Dendritic cell treated with granulocyte-macrophage colony-stimulating factor and Interleukin-4, amounts not matched to agents 40 ng/mL and 50 ng/mL, for 4 days (primary cell): ENCODE data around the gene OPTC.
"Not testable (repeated sequence)": the region's sequence is repeated elsewhere in the genome, so short reads cannot be mapped to it uniquely, and the experiment has no call there.

Experiments
- H3K27ac Mint-ChIP-seq: one replicate; pipeline ENCODE4 v1.8.0; 2022; ENCODE audit warnings: mild to moderate bottlenecking, mixed read lengths
- H3K27me3 Mint-ChIP-seq: one replicate; pipeline ENCODE4 v1.8.0; 2022; ENCODE audit warnings: mild to moderate bottlenecking, mixed read lengths
- H3K36me3 Mint-ChIP-seq: one replicate; pipeline ENCODE4 v1.8.0; 2022; ENCODE audit warnings: low read depth, mixed read lengths
- H3K4me1 Mint-ChIP-seq: one replicate; pipeline ENCODE4 v1.8.0; 2022; ENCODE audit warnings: low read depth, mixed read lengths
- H3K4me3 Mint-ChIP-seq: one replicate; pipeline ENCODE4 v1.8.0; 2022; ENCODE audit warnings: mild to moderate bottlenecking, moderate library complexity, mixed read lengths
- H3K9me3 Mint-ChIP-seq: one replicate; pipeline ENCODE4 v1.8.0; 2022; ENCODE audit warnings: mixed read lengths
- intact Hi-C: fragments of 100-400 bp; cut with micrococcal nuclease; formaldehyde crosslinking; loops from one replicate; pipeline ENCODE4 v1.15.0; 2022

The OPTC gene, protein sequence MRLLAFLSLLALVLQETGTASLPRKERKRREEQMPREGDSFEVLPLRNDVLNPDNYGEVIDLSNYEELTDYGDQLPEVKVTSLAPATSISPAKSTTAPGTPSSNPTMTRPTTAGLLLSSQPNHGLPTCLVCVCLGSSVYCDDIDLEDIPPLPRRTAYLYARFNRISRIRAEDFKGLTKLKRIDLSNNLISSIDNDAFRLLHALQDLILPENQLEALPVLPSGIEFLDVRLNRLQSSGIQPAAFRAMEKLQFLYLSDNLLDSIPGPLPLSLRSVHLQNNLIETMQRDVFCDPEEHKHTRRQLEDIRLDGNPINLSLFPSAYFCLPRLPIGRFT

DNA sequence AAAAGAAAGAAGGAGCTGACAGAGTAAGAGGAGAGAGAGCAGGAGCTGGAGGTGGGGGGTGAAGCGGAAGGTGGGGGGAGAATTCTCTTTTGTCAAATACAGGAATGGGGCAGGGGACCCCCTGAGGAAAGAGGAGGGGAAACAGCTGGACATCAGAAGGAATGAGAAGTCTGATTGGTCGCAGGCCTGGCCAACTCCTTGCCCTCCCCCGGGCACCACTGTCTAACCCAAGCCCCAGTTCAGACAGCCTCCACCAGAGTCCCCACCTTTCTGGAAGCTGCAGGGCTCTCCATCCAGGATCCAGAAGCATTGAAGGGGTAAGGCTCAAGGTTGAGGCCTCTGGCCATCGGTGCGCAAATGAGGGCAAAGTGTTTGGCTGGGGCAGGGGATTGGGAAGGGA lies at the start of gene OPTC:
OPTC (plus strand) TSS at position 253 of the 400 bp plus-strand sequence. CDS start 1,853 bp downstream, outside the sequence.
- no peaks in the 10 kb centered on the region for H3K4me1 Mint-ChIP-seq
- H3K9me3 Mint-ChIP-seq = no peaks in the 10 kb centered on the region
- peak within 1 kb of the TSS; percentile 7 for H3K27ac Mint-ChIP-seq
- intact Hi-C loops = no loop called here
- H3K27me3 Mint-ChIP-seq = peaks cover 13% of the 10 kb centered on the region
- no peaks in the 10 kb centered on the region for H3K36me3 Mint-ChIP-seq
- H3K4me3 Mint-ChIP-seq = no peak within 1 kb of the TSS

DNA sequence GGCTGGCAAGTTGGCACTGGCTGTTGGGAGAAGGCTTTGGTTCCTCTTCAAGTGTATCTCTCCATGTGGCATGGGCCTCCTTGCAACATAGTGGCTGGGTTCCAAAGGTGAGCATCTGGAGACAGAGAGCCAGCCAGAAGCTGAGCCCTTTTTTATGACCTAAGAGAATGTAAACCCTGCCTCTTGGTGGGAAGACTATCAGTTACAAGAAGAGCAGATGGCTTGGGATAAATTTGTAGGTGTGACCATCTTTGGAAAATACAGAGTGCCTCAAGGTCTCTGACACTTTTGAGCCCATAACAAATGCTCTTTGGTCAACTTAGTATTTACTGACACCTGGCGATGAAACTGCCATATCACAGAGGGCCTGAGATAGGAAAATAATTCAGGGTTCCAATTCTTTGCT lies 49.8 kb upstream of the OPTC start:
- Mint-ChIP-seq H3K4me1 (peaks cover 21% of the 10 kb centered on the region), H3K27me3 (peaks cover 43% of the 10 kb centered on the region), H3K9me3 (peaks cover 15% of the 10 kb centered on the region), H3K27ac (no peak overlapping the region), H3K36me3 (no peaks in the 10 kb centered on the region), H3K4me3 (no peak overlapping the region)
- intact Hi-C loops = no loop called here

DNA sequence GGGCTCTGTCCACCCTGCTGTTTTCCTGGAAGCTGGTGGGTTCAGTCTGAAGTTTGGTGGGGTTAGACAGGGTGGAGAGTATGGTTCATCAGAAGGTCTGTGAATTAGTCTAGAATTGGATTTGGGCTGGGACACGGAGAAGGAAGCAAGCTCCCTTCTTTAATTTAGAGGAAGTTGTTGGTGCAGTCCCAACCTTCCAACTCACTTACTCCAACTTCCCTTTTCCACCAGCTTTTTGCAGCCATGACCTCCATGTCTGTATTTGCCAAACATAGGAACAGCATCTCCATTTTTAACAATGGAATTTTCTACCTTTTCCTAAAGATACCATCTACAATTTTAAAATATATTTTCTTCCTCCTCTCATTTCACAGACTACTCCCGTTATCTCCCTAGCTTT lies 46.8 kb upstream of the OPTC start:
- H3K27ac Mint-ChIP-seq = no peak overlapping the region
- H3K4me1 Mint-ChIP-seq = peaks cover 17% of the 10 kb centered on the region
- H3K36me3 Mint-ChIP-seq = no peaks in the 10 kb centered on the region
- no peak overlapping the region for H3K4me3 Mint-ChIP-seq
- peaks cover 47% of the 10 kb centered on the region for H3K27me3 Mint-ChIP-seq
- intact Hi-C loops = no loop called here
- H3K9me3 Mint-ChIP-seq = peaks cover 15% of the 10 kb centered on the region

DNA sequence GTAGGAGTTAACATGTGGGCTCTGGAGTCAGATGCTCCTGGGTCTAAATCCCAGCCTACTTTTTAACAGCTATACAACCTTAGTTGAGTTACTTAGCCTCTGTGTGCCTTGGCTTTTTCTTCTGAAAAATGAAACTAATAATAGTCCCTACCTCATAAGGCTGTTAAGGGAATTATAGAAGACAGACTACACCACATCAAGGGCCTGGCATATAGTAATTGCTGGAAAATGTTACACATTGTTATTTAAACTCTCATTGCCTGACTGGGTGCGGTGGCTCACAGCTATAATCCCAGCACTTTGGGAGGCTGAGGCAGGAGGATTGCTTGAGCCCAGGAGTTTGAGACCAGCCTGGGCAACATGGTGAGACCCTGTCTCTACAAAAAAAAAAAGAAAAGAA lies 46.4 kb upstream of the OPTC start:
- H3K4me1 Mint-ChIP-seq = peaks cover 17% of the 10 kb centered on the region
- H3K27ac Mint-ChIP-seq, H3K4me3 Mint-ChIP-seq, H3K36me3 Mint-ChIP-seq, intact Hi-C loops: not testable (repeated sequence)
- peaks cover 15% of the 10 kb centered on the region for H3K9me3 Mint-ChIP-seq
- peaks cover 44% of the 10 kb centered on the region for H3K27me3 Mint-ChIP-seq

DNA sequence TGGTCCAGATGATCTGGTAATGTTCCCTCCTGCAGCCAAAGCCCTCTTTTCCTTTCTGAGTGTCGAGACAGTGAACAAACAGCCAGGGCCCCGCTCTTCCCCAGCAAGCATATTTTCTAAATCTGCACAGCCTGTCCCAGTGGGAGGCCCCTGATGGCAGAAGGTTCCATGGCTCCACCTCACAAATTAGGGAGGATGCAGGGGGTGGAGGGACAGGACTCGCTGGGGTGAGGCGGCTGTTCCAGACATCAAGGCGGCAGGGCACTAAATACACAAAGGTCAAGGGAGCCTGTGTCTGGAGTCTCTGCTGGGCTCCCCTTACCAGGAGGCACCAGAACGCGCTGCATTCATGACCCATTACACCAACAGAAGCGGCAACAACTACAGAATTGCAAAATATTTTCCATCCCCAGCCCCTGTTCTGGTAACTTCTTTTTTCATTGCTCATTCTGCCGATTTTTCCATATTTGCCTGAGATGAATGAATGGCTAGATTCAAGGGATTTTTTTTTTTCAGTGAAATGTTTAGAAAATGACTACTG lies 45.4 kb upstream of the OPTC start:
- intact Hi-C loops = no loop called here
- H3K27me3 Mint-ChIP-seq = peaks cover 44% of the 10 kb centered on the region
- H3K4me1 Mint-ChIP-seq = peaks cover 17% of the 10 kb centered on the region
- no peak overlapping the region for H3K4me3 Mint-ChIP-seq
- H3K36me3 Mint-ChIP-seq = no peaks in the 10 kb centered on the region
- H3K9me3 Mint-ChIP-seq = peaks cover 15% of the 10 kb centered on the region
- no peak overlapping the region for H3K27ac Mint-ChIP-seq

DNA sequence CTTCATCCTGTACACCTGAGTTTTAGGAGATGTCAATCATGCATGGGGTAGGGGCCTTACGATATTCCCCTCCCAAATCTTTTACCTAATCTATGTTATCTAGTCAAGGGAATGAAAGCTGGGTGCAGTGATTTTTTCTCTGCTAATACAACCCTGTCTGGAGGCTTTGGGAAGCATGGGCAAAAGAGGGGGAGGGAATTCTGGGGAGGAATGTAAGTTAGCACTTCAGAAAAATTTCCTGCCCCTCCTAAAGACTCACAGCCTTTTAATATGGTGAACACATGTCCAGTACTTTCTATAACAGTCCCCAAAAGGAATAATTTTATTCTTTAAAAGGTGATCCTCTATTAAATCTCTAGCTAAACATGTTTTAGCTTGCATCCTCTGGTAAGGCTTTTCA lies 44.0 kb upstream of the OPTC start:
- Mint-ChIP-seq H3K36me3 (no peaks in the 10 kb centered on the region), H3K27me3 (peaks cover 46% of the 10 kb centered on the region), H3K9me3 (peaks cover 11% of the 10 kb centered on the region), H3K4me3 (no peak overlapping the region), H3K27ac (no peak overlapping the region), H3K4me1 (peaks cover 17% of the 10 kb centered on the region)
- intact Hi-C loops = no loop called here

DNA sequence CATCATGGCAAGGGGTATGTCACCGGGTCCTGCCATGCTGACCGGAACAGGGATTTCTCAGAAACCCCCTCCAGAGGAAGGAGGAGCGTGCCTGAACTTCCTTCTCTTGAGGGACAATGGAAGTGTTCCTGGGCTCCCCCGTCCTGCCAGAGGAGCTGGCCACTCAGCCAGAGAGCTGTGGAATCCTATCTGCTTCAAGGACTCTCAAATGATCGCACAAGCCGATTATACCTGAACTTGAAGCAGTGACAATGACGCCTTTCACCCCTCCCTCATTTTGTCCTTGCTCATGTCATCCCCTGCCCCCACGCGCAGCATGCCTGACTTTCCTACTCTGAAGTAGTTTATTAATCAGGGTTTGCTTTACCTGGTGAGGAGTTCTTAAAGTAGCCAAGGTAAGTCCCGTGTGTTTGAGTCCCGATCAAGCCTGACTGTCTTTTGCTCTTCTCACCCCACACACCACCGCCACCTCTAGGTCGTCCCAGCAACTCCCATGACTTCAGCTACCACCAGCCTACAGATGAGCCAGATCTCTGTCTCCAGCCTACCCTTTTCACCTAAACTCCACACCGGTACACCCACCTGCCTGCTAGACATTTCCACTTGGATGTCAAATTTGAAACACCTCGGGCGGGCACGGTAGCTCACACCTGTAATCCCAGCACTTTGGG lies 43.3 kb upstream of the OPTC start:
- H3K4me3 Mint-ChIP-seq = no peak overlapping the region
- peaks cover 17% of the 10 kb centered on the region for H3K4me1 Mint-ChIP-seq
- intact Hi-C loops = no loop called here
- H3K9me3 Mint-ChIP-seq = peaks cover 4% of the 10 kb centered on the region
- H3K36me3 Mint-ChIP-seq = no peaks in the 10 kb centered on the region
- H3K27ac Mint-ChIP-seq = no peak overlapping the region
- peaks cover 44% of the 10 kb centered on the region for H3K27me3 Mint-ChIP-seq

DNA sequence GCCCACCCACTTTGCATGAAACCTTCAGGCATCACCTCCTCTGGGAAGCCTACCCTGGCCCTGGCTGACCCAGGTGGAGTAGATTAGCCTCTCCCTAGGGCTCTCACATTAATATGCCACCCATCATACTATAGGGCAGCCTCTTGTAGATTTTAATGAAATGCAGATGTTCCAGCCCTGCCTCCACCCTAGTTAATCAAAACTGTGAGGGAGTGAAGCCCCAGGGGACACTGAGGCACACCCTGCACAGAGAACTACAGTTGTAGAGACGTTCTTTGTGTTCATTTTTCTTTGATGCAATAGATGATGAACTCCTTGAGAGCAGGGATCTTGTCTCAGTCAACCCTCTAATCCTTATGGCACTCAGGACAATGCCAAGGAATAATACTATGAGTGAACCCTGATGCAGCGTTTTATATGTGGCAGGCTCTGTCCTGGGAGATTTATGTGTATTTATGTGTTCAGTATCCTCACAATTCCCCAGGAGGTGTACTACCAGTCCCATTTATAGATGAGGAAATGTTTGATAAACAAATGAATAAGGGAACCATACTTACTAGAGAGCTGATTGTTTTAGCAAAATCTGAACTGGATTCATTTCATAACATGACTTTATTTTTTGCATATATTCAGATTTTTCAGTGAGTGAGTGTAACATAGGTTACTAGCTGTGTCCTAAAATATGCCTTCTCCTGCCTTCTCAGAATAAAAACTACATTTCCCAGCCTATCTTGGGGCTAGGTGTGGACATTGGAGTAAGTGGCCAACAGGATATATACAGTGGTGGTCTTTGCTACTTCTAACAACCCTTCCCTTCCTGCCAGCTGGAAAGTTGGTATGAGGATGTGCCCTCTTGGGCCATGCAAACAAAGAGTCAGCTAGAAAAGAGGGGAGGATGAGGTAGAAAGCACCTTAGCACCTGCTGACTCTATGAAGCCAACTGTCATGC lies 41.8 kb upstream of the OPTC start:
- intact Hi-C loops = no loop called here
- H3K4me3 Mint-ChIP-seq = no peak overlapping the region
- H3K4me1 Mint-ChIP-seq = peaks cover 13% of the 10 kb centered on the region
- H3K27me3 Mint-ChIP-seq = peaks cover 36% of the 10 kb centered on the region
- no peak overlapping the region for H3K27ac Mint-ChIP-seq
- H3K36me3 Mint-ChIP-seq = no peaks in the 10 kb centered on the region
- H3K9me3 Mint-ChIP-seq = no peaks in the 10 kb centered on the region

DNA sequence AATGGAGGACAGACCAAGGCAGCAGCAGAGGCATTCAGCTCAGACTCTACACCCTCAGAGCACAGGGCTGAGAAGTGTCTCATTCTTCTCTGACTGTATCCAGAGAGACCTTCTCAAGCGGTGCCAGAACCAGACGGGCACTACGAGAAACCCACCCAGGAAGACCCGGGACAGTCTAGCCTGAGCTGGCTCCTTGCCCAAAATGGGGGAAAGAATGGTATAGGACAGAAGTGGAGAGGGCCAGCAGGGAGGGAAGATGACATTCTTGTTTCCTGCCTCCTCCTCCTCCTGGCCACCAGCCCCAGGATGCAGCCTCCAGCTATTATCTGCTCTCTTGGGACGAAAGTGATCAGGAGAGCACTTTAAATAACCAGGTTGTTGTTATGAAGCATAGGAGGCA lies 40.9 kb upstream of the OPTC start:
- Mint-ChIP-seq H3K27ac (no peak overlapping the region), H3K4me3 (no peak overlapping the region), H3K9me3 (no peaks in the 10 kb centered on the region), H3K27me3 (peaks cover 37% of the 10 kb centered on the region), H3K36me3 (no peaks in the 10 kb centered on the region), H3K4me1 (peaks cover 8% of the 10 kb centered on the region)
- intact Hi-C loops = no loop called here

DNA sequence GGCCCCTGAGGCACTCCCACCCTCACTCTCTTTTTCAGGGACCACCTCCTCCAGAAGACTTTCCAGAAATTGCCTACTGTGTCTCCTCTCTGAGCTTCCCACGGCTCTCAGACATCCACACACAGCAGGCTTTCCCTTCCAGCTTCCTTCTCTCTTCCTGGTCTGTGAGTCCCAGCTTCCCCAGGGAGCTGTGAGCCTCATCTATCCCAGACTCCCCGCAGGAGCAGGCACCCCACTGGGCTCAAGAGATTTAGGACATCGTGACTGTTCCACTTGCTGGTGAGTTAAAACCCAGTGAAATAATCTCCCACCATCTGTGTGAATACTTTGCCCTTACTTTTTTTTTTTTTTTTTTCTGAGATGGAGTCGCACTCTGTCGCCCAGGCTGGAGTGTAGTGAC lies 40.3 kb upstream of the OPTC start:
- Mint-ChIP-seq H3K4me1 (peaks cover 8% of the 10 kb centered on the region), H3K4me3 (no peak overlapping the region), H3K36me3 (no peaks in the 10 kb centered on the region), H3K27me3 (peaks cover 37% of the 10 kb centered on the region), H3K9me3 (no peaks in the 10 kb centered on the region), H3K27ac (no peak overlapping the region)
- intact Hi-C loops = no loop called here

DNA sequence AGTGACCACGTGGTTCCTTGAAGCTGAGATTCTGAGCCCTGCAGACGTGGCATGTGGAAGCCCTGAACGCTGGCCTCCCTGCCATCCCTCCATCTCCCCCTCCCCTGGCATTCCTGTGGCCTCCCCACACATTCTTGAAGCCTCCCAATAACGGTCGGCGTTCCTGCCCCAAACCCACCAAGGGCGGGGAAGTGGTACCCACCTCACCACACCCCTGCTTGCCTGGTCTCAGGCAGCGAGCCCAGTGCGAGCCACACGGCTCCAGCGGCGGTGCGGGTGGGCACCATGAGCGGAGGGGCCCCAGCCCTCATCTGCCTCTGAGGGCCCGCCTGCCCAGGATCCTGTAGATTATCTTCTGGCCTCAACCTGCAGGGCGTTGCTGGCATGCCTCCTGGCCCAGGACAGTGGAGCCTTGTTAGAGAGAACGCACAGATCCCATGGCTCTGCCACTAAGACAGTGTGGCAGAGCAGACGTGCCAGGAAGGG lies 38.9 kb upstream of the OPTC start:
- Mint-ChIP-seq H3K36me3 (no peaks in the 10 kb centered on the region), H3K27me3 (peaks cover 35% of the 10 kb centered on the region)

DNA sequence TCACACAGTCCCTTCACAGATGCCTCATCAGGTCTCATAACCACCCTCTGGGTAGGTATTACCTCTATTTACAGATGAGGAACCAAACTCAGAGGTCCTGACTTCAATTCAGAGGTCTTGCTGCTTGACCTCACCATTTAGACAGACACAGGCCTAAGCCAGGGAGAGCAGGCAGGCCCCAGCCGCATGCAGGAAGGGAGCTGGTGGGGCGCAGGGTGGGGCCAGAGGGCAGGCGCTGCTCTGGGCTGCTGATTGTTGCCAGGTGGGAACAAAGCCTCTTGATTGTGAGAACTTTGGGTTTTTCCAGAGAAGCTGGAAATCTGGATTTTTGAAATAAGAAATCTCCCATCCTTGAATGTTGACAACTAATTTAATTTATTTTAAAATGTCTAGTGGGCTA lies 38.2 kb upstream of the OPTC start:
- Mint-ChIP-seq H3K36me3 (no peaks in the 10 kb centered on the region), H3K27ac (no peak overlapping the region)

More for the DNA sequence above, 38.9 kb upstream of the OPTC start:
- peaks cover 8% of the 10 kb centered on the region for H3K4me1 Mint-ChIP-seq
- H3K27ac Mint-ChIP-seq = no peak overlapping the region
- no peaks in the 10 kb centered on the region for H3K9me3 Mint-ChIP-seq
- H3K4me3 Mint-ChIP-seq = no peak overlapping the region
- intact Hi-C loops = no loop called here

DNA sequence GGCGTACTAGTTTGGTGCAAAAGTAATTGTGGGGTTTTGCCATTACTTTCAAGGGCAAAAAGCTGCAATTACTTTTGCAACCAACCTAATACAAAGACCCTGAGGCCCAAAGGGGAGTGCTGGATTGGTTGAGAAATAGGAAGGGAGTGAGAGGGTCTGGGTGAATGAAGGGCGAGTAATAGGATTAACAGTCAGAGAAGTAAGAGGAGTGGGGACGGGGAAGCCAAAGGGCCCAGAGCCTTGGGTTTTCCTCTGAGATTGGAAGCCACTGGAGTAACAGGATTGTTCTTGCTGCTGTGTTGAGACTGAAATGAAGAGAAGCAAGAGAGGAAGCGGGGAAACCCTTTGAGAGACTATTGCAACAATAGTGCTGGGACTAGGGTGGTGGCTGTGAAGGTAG lies 37.4 kb upstream of the OPTC start:
- Mint-ChIP-seq H3K4me1 (peaks cover 8% of the 10 kb centered on the region), H3K4me3 (no peak overlapping the region), H3K9me3 (no peaks in the 10 kb centered on the region), H3K27me3 (peaks cover 27% of the 10 kb centered on the region), H3K36me3 (no peaks in the 10 kb centered on the region), H3K27ac (no peak overlapping the region)
- intact Hi-C loops = no loop called here

More for the DNA sequence above, 38.2 kb upstream of the OPTC start:
- Mint-ChIP-seq H3K9me3 (no peaks in the 10 kb centered on the region), H3K4me3 (no peak overlapping the region), H3K4me1 (peaks cover 8% of the 10 kb centered on the region), H3K27me3 (peaks cover 31% of the 10 kb centered on the region)
- intact Hi-C loops = no loop called here
